IMR-90 (cell line): ENCODE measurements around the gene PRPF8.

Source experiments
- CEBPB ChIP-seq: IDR thresholded peaks from 2 replicates; pipeline ENCODE4 v1.6.1; 2012; ENCODE audit warnings: low read depth, low read length, improper control_type of control experiment
- FOS ChIP-seq: fragments of 150-350 bp; IDR thresholded peaks from 2 replicates; pipeline ENCODE4 v1.6.1; 2016; ENCODE audit warnings: low read depth, low read length
- NFE2L2 ChIP-seq: fragments of 150-350 bp; IDR thresholded peaks from 2 replicates; pipeline ENCODE4 v1.6.1; 2016; ENCODE audit warnings: low read depth, mild to moderate bottlenecking, low read length
- POLR2A ChIP-seq: IDR thresholded peaks from 2 replicates; pipeline ENCODE4 v1.6.1; 2012; ENCODE audit warnings: mild to moderate bottlenecking, low read depth, low read length
- RFX5 ChIP-seq: IDR thresholded peaks from 2 replicates; pipeline ENCODE4 v1.8.0; 2012; ENCODE audit warnings: low read depth, mild to moderate bottlenecking, low read length, moderate library complexity
- TF ChIP-seq, protein P1 (sequence below): conservative IDR thresholded peaks from 2 replicates; pipeline ENCODE4 v1.5.1; 2012; ENCODE audit warnings: mild to moderate bottlenecking, low read depth, low read length, improper control_type of control experiment
- TF ChIP-seq, protein P2 (sequence below): fragments of 150-350 bp; IDR thresholded peaks from 2 replicates; pipeline ENCODE4 v1.6.1; 2016; ENCODE audit warnings: low read depth, mild to moderate bottlenecking, low read length, moderate library complexity, borderline replicate concordance

- no peak for TF ChIP-seq FOS
- TF ChIP-seq POLR2A = no peak
- TF ChIP-seq RFX5 = no peak
- TF ChIP-seq, protein P1, sequence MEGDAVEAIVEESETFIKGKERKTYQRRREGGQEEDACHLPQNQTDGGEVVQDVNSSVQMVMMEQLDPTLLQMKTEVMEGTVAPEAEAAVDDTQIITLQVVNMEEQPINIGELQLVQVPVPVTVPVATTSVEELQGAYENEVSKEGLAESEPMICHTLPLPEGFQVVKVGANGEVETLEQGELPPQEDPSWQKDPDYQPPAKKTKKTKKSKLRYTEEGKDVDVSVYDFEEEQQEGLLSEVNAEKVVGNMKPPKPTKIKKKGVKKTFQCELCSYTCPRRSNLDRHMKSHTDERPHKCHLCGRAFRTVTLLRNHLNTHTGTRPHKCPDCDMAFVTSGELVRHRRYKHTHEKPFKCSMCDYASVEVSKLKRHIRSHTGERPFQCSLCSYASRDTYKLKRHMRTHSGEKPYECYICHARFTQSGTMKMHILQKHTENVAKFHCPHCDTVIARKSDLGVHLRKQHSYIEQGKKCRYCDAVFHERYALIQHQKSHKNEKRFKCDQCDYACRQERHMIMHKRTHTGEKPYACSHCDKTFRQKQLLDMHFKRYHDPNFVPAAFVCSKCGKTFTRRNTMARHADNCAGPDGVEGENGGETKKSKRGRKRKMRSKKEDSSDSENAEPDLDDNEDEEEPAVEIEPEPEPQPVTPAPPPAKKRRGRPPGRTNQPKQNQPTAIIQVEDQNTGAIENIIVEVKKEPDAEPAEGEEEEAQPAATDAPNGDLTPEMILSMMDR = no peak
- TF ChIP-seq NFE2L2 = no peak
- TF ChIP-seq, protein P2, sequence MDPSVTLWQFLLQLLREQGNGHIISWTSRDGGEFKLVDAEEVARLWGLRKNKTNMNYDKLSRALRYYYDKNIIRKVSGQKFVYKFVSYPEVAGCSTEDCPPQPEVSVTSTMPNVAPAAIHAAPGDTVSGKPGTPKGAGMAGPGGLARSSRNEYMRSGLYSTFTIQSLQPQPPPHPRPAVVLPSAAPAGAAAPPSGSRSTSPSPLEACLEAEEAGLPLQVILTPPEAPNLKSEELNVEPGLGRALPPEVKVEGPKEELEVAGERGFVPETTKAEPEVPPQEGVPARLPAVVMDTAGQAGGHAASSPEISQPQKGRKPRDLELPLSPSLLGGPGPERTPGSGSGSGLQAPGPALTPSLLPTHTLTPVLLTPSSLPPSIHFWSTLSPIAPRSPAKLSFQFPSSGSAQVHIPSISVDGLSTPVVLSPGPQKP = no peak
- peak; percentile 37; the same call in 1 of the 2 replicates for TF ChIP-seq CEBPB
Measured at GRCh38 chr17:1709403-1709951, 24.8 kb upstream of the PRPF8 start.
